ENCODE data around the gene SPSB3.

SPSB3 gene

GRCh38 chr16:1773703-1774447 lies 8.5 kb downstream of the SPSB3 start:
- peak; percentile 40 for DNase-seq

GRCh38 chr16:1772908-1773702 lies 9.3 kb downstream of the SPSB3 start, which contains the start of gene MRPS34:
TSS of gene MRPS34 (minus strand) at chr16:1773134. CDS start at chr16:1773119, 15 bp downstream.
- DNase-seq: peak; percentile 71

- no peak for DNase-seq
Measured at GRCh38 chr16:1772362-1772907, 9.9 kb downstream of the SPSB3 start, which contains the start of gene EME2. TSS of gene EME2 (plus strand) at chr16:1772810. CDS start at chr16:1773228, 418 bp downstream.

- no peak for DNase-seq
Measured at GRCh38 chr16:1771864-1772361, 10.5 kb downstream of the SPSB3 start.

GRCh38 chr16:1771188-1771863 lies 11.0 kb downstream of the SPSB3 start, which contains the start of gene NME3:
TSS of gene NME3 (minus strand) at chr16:1771543. CDS start at chr16:1771534, 9 bp downstream.
- peak; percentile 53 for DNase-seq

- DNase-seq: peak; percentile 35
Measured at GRCh38 chr16:1770328-1771187, 11.8 kb downstream of the SPSB3 start.

- DNase-seq: no peak
Measured at GRCh38 chr16:1769402-1770300, 12.7 kb downstream of the SPSB3 start.

- no peak for DNase-seq
Measured at GRCh38 chr16:1768767-1769401, 13.5 kb downstream of the SPSB3 start.

- no peak for DNase-seq
Measured at GRCh38 chr16:1768061-1768766, 14.2 kb downstream of the SPSB3 start.

GRCh38 chr16:1767116-1767994 lies 15.0 kb downstream of the SPSB3 start:
- DNase-seq: no peak

- DNase-seq: no peak
Measured at GRCh38 chr16:1766701-1767100, 15.7 kb downstream of the SPSB3 start.

GRCh38 chr16:1766231-1766630 lies 16.1 kb downstream of the SPSB3 start:
- no peak for DNase-seq

GRCh38 chr16:1765826-1766225 lies 16.5 kb downstream of the SPSB3 start:
- DNase-seq: no peak

- no peak for DNase-seq
Measured at GRCh38 chr16:1764971-1765370, 17.4 kb downstream of the SPSB3 start.

GRCh38 chr16:1763521-1764511 lies 18.6 kb downstream of the SPSB3 start:
- DNase-seq: no peak

- no peak for DNase-seq
Measured at GRCh38 chr16:1762879-1763520, 19.4 kb downstream of the SPSB3 start.

All from T1000 (cell line).